HUES48 (cell line): Measurements from ENCODE around the gene HOXB9.

Experiments
- H3K27ac ChIP-seq: one replicate; pipeline ENCODE4 v1.7.0; 2013; ENCODE audit warnings: low read depth, low read length, inconsistent platforms
- H3K27me3 ChIP-seq: 2 replicates; pipeline ENCODE4 v1.6.1; 2013; ENCODE audit warnings: mild to moderate bottlenecking, low read length; ENCODE audit not compliant: control insufficient read depth, insufficient read depth
- H3K36me3 ChIP-seq: 2 replicates; pipeline ENCODE4 v1.6.1; 2013; ENCODE audit warnings: low read length; ENCODE audit not compliant: control insufficient read depth, insufficient read depth
- H3K4me1 ChIP-seq: 2 replicates; pipeline ENCODE4 v1.6.1; 2013; ENCODE audit warnings: mild to moderate bottlenecking, low read length; ENCODE audit not compliant: control insufficient read depth, insufficient read depth
- H3K4me3 ChIP-seq: 2 replicates; pipeline ENCODE4 v1.5.1; 2013; ENCODE audit warnings: mild to moderate bottlenecking, low read depth, low read length
- H3K9ac ChIP-seq: 2 replicates; pipeline ENCODE4 v1.6.1; 2013; ENCODE audit warnings: mild to moderate bottlenecking, low read depth, low read length, moderate library complexity
- H3K9me3 ChIP-seq: 2 replicates; pipeline ENCODE4 v1.6.1; 2013; ENCODE audit warnings: low read length; ENCODE audit not compliant: control insufficient read depth, insufficient read depth

Gene HOXB9

DNA sequence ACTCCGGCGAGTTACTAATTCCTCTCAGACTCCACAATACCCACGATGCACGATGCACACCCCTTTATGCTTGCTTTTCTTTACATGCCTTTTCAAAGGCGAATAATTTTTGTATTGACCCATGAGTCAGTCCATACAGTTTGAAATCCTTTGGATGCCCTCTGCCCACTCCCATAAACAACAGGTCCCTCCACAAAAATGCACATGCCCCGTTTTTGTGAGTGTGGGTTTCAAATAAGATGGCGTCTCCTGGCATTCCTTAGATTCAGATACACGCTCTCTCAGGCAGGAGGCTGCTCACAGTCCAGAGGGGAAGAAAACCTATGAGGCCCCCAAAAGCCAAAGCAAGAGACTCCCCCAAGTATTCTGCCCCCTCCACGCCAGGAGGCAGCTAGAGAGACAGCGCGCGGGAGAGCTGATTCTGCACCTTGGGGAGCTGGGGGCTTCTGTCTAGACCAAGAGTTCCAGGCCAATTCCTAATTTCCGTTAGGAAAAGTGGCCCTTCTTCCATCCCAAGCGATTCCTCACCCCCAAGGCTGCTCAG, 19.6 kb upstream of the HOXB9 start:
- Histone ChIP-seq H3K9ac (no peak overlapping the region), H3K27ac (no peak overlapping the region), H3K27me3 (peaks cover 98% of the 10 kb centered on the region), H3K4me1 (peaks cover 10% of the 10 kb centered on the region), H3K4me3 (0 out of 2 replicates have a peak overlapping the region, but pooled peaks have one; percentile 46), H3K36me3 (no peaks in the 10 kb centered on the region), H3K9me3 (no peaks in the 10 kb centered on the region)

GRCh38 chr17:48644910-48645557, 18.9 kb upstream of the HOXB9 start:
- H3K9me3 ChIP-seq: no peaks in the 10 kb centered on the region
- peaks cover 10% of the 10 kb centered on the region for H3K4me1 ChIP-seq
- no peaks in the 10 kb centered on the region for H3K36me3 ChIP-seq
- no peak overlapping the region for H3K4me3 ChIP-seq
- peaks cover 100% of the 10 kb centered on the region for H3K27me3 ChIP-seq
- H3K9ac ChIP-seq: no peak overlapping the region
- no peak overlapping the region for H3K27ac ChIP-seq

DNA sequence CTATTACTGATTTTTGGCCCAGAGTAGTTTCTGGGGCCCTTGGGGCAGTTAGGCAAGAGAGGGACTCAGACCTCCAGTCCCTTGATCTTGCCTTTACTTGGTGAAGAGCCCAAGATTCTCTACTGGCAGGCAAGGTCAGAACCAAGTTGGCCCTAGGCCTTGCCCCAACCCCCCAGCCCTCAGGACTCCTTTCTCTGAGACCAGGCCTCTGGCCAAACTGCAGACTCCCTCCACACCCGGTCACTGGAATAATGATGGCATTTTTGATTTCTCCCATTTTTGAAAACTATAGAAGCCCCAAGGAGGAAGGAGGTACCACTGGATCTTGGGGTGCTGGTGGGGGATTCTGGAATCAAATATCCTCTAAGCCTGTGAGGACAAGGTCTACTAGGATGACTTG, 18.0 kb upstream of the HOXB9 start:
- Histone ChIP-seq H3K27me3 (peaks cover 100% of the 10 kb centered on the region), H3K4me3 (no peak overlapping the region), H3K9ac (no peak overlapping the region), H3K27ac (no peak overlapping the region), H3K4me1 (peaks cover 10% of the 10 kb centered on the region), H3K36me3 (no peaks in the 10 kb centered on the region), H3K9me3 (no peaks in the 10 kb centered on the region)

- Histone ChIP-seq H3K27ac (no peak overlapping the region), H3K9ac (no peak overlapping the region), H3K4me1 (peaks cover 10% of the 10 kb centered on the region), H3K4me3 (no peak overlapping the region), H3K36me3 (no peaks in the 10 kb centered on the region), H3K27me3 (peaks cover 100% of the 10 kb centered on the region), H3K9me3 (no peaks in the 10 kb centered on the region)
These were observed 17.5 kb upstream of the HOXB9 start for GRCh38 chr17:48643697-48644012.

- H3K36me3 ChIP-seq: no peaks in the 10 kb centered on the region
- H3K9me3 ChIP-seq: no peaks in the 10 kb centered on the region
- H3K27me3 ChIP-seq: peaks cover 100% of the 10 kb centered on the region
- H3K4me1 ChIP-seq: peaks cover 10% of the 10 kb centered on the region
- H3K4me3 ChIP-seq: no peak overlapping the region
- no peak overlapping the region for H3K27ac ChIP-seq
- no peak overlapping the region for H3K9ac ChIP-seq
These were observed 16.9 kb upstream of the HOXB9 start for GRCh38 chr17:48642843-48643696.

GRCh38 chr17:48642059-48642842, 16.1 kb upstream of the HOXB9 start:
- Histone ChIP-seq H3K9ac (no peak overlapping the region), H3K4me3 (no peak overlapping the region), H3K9me3 (no peaks in the 10 kb centered on the region), H3K27ac (no peak overlapping the region), H3K36me3 (no peaks in the 10 kb centered on the region), H3K4me1 (peaks cover 10% of the 10 kb centered on the region), H3K27me3 (peaks cover 100% of the 10 kb centered on the region)

DNA sequence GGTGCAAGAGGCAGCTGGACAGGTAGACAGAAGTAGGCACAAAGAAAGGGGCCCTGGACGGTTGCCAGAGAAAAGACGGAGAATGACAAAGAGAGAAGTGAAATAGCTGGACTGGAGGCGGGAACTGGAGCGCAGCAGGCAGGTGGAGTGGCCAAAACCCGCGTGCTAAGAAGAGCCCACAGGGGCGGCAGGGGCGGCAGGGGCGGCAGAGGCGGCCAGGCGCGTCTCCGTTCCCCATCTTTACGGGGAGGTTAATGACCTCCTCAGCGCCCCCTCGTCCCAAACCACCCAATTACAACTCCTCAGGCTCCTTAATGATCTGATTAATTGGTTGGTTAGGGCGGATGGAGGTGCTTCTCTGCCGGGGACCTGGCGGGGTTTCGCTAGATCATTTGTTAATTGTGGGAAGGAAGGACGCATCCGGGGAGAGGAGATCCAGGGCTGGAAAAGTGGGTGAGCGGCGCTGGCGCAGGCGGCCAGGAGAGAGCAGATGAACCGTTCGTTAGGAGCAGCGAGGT, 15.4 kb upstream of the HOXB9 start:
- peaks cover 10% of the 10 kb centered on the region for H3K4me1 ChIP-seq
- no peak overlapping the region for H3K4me3 ChIP-seq
- no peak overlapping the region for H3K9ac ChIP-seq
- peaks cover 100% of the 10 kb centered on the region for H3K27me3 ChIP-seq
- no peak overlapping the region for H3K27ac ChIP-seq
- H3K9me3 ChIP-seq: no peaks in the 10 kb centered on the region
- H3K36me3 ChIP-seq: no peaks in the 10 kb centered on the region

- peaks cover 4% of the 10 kb centered on the region; the same call in 1 of the 2 replicates for H3K4me1 ChIP-seq
- H3K4me3 ChIP-seq: no peak overlapping the region
- H3K36me3 ChIP-seq: no peaks in the 10 kb centered on the region
- H3K9ac ChIP-seq: no peak overlapping the region
- no peak overlapping the region for H3K27ac ChIP-seq
- H3K27me3 ChIP-seq: peaks cover 100% of the 10 kb centered on the region
- H3K9me3 ChIP-seq: no peaks in the 10 kb centered on the region
These were observed 14.7 kb upstream of the HOXB9 start for GRCh38 chr17:48640858-48641180.

DNA sequence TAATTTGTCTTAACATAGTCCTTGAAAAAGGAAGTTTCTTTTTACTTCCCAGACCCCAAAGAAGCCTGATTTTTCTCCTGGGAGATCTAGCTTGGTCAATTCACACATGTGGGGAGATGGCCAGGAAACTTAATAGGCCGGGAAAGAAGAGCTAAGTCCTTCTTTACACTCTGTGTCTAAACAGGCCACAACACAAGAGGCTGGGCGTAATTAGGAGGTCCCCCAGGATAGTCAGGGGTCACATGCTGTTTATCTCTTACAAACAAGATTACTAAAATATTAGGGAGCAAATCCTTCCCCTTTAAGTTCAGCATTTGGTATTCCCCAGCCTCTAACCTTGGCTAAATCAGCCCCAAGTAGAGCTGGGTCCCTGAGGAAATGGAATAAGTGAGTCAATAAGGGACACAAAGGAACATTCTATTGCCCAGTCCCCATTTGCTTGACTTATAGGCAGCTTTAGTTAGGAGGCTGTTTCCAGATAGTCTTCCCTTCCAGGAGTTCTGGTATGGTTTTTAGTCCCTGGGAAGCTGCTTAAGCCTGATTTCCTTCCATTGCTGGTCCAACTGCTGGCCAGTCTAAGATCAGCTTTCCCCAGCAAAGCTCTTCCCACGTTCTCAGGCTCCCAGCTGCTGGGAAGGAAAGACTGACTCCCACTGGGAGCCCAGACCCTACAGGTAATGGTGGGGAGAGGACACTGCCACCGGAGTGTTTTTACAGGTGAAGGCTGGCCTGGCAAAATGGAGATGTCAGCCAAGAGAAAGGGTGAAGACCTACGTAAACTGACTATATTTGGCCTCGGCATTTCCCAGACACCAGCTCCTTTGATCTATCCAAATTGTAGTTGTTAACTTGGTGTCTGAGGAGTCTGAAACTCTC, 14.1 kb upstream of the HOXB9 start:
- Histone ChIP-seq H3K9ac (no peak overlapping the region), H3K27ac (no peak overlapping the region), H3K27me3 (peaks cover 100% of the 10 kb centered on the region), H3K36me3 (no peaks in the 10 kb centered on the region), H3K9me3 (no peaks in the 10 kb centered on the region), H3K4me3 (no peak overlapping the region), H3K4me1 (0 out of 2 replicates have a peak, but pooled peaks cover 2% of the 10 kb centered on the region)

DNA sequence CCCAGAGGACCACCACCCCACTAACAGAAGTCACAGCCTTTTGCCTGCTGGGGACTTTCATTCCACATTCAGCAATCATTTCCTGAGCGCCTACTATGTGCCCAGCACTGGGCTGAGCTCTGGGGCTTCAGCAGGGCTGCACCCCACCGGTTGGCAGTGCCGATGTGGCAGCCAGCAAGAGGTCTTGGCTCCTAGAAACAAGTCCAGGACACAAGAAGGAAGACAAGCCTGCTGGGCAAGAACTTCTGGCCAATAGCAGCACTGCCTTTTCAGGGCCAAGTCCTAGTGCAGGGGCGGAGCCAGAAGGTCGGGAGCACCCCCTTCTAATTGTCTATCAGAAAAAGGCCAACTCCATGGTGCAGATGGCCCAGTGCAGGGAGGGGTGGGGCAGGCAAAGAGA, 13.0 kb upstream of the HOXB9 start:
- Histone ChIP-seq H3K9ac (no peak overlapping the region), H3K9me3 (no peaks in the 10 kb centered on the region), H3K4me1 (0 out of 2 replicates have a peak, but pooled peaks cover 2% of the 10 kb centered on the region), H3K27me3 (peaks cover 100% of the 10 kb centered on the region), H3K4me3 (no peak overlapping the region), H3K36me3 (no peaks in the 10 kb centered on the region), H3K27ac (no peak overlapping the region)
